D721Med (cell line): Measurements from ENCODE around the gene FAM149A.

ENCODE experiments used
- DNase-seq: peaks from one replicate; pipeline ENCODE4 v3.0.0; 2011; ENCODE audit warnings: low spot score; ENCODE audit not compliant: insufficient read length
- FAIRE-seq: peaks from 2 replicates; lab custom pipeline; 2011; peaks lifted over from hg19 to GRCh38; lab: Jason Lieb, UNC
- CTCF ChIP-seq: IDR thresholded peaks from 2 replicates; pipeline ENCODE4 v1.5.1; 2012; ENCODE audit warnings: mild to moderate bottlenecking, control low read depth; ENCODE audit not compliant: insufficient read depth; ENCODE audit errors: missing control alignments

Gene FAM149A

GRCh38 chr4:186201535-186202230 lies 97.2 kb downstream of the FAM149A start:
- DNase-seq (no peak), FAIRE-seq (no peak)
- no peak for TF ChIP-seq CTCF

GRCh38 chr4:186202490-186203140 lies 98.1 kb downstream of the FAM149A start:
- DNase-seq, result no peak
- TF ChIP-seq CTCF, result no peak
- no peak for FAIRE-seq

GRCh38 chr4:186203406-186203805 lies 98.9 kb downstream of the FAM149A start:
- DNase-seq, result no peak
- no peak for TF ChIP-seq CTCF

GRCh38 chr4:186204103-186204559 lies 99.6 kb downstream of the FAM149A start:
- no peak for DNase-seq
- FAIRE-seq, result no peak
- no peak for TF ChIP-seq CTCF

More at GRCh38 chr4:186203406-186203805, 98.9 kb downstream of the FAM149A start:
- no peak for FAIRE-seq

GRCh38 chr4:186204686-186205085 lies 100.2 kb downstream of the FAM149A start:
- DNase-seq, result no peak
- no peak for FAIRE-seq
- no peak for TF ChIP-seq CTCF

- FAIRE-seq (no peak), DNase-seq (no peak)
- no peak for TF ChIP-seq CTCF
Measured at GRCh38 chr4:186205156-186205555, 100.7 kb downstream of the FAM149A start.
